Loucy (cell line): ENCODE measurements around the gene TRIM2.

Experiments used
- H2AFZ ChIP-seq: fragments of 200-600 bp; sonication (generic); 2 replicates; pipeline ENCODE4 v1.6.0; 2016; ENCODE audit warnings: antibody characterized with exemption, mild to moderate bottlenecking, low read length, moderate library complexity
- H3F3A ChIP-seq: fragments of 200-600 bp; 2 replicates; pipeline ENCODE4 v1.6.0; 2016; ENCODE audit warnings: antibody characterized with exemption, low read depth, mild to moderate bottlenecking
- H3K27me3 ChIP-seq: fragments of 200-600 bp; sonication (generic); 2 replicates; pipeline ENCODE4 v1.6.1; 2014; ENCODE audit warnings: low read length, mild to moderate bottlenecking; ENCODE audit not compliant: insufficient read depth, poor library complexity, severe bottlenecking
- H3K36me3 ChIP-seq: fragments of 200-600 bp; sonication (generic); 2 replicates; pipeline ENCODE4 v1.6.1; 2016; ENCODE audit warnings: low read length; ENCODE audit not compliant: insufficient read depth
- H3K4me1 ChIP-seq: fragments of 200-600 bp; sonication (generic); 2 replicates; pipeline ENCODE4 v1.5.1; 2014; ENCODE audit warnings: low read length, mild to moderate bottlenecking; ENCODE audit not compliant: insufficient read depth, poor library complexity, severe bottlenecking
- H3K4me2 ChIP-seq: fragments of 200-600 bp; sonication (generic); 2 replicates; pipeline ENCODE4 v1.6.0; 2014; ENCODE audit warnings: antibody characterized with exemption, low read length, low read depth, mild to moderate bottlenecking; ENCODE audit not compliant: poor library complexity, severe bottlenecking
- H3K4me3 ChIP-seq: fragments of 200-600 bp; sonication (generic); 2 replicates; pipeline ENCODE4 v1.5.1; 2014; ENCODE audit warnings: low read length, mild to moderate bottlenecking, mixed read lengths; ENCODE audit not compliant: poor library complexity, severe bottlenecking
- H3K79me2 ChIP-seq: fragments of 200-600 bp; sonication (generic); 2 replicates; pipeline ENCODE4 v1.6.1; 2014; ENCODE audit warnings: low read length; ENCODE audit not compliant: insufficient read depth
- H3K9ac ChIP-seq: fragments of 200-600 bp; sonication (generic); 2 replicates; pipeline ENCODE4 v1.6.0; 2014; ENCODE audit warnings: mild to moderate bottlenecking, low read depth, low read length, moderate library complexity; ENCODE audit not compliant: poor library complexity, severe bottlenecking
- H3K9me2 ChIP-seq: fragments of 200-600 bp; sonication (generic); replicated peaks from 2 replicates; pipeline ENCODE4 v1.6.1; 2016; ENCODE audit warnings: low read depth, low read length, mixed read lengths
- H3K9me3 ChIP-seq: fragments of 200-600 bp; sonication (generic); 2 replicates; pipeline ENCODE4 v1.6.1; 2014; ENCODE audit warnings: mild to moderate bottlenecking, antibody characterized with exemption, low read length, low read depth; ENCODE audit not compliant: insufficient read depth
- H4K20me1 ChIP-seq: fragments of 200-600 bp; sonication (generic); 2 replicates; pipeline ENCODE4 v1.6.0; 2014; ENCODE audit warnings: antibody characterized with exemption, low read length, mild to moderate bottlenecking; ENCODE audit not compliant: insufficient read depth, poor library complexity, severe bottlenecking
- CTCF ChIP-seq: fragments of 200-600 bp; sonication (generic); conservative IDR thresholded peaks from 2 replicates; pipeline ENCODE4 v1.5.1; 2014; ENCODE audit warnings: mild to moderate bottlenecking, antibody characterized with exemption, low read length
- EZH2phosphoT487 ChIP-seq: fragments of 200-600 bp; IDR thresholded peaks from 2 replicates; pipeline ENCODE4 v1.6.1; 2018; ENCODE audit warnings: antibody characterized with exemption, mild to moderate bottlenecking, moderate library complexity, borderline replicate concordance

The TRIM2 gene

GRCh38 chr4:153292897-153293741, 88.9 kb downstream of the TRIM2 start:
- no peaks in the 10 kb centered on the region for H3K79me2 ChIP-seq
- no peaks in the 10 kb centered on the region for H3K9me2 ChIP-seq
- no peaks in the 10 kb centered on the region for H4K20me1 ChIP-seq
- no peak overlapping the region for H3K4me3 ChIP-seq
- H3K36me3 ChIP-seq = peaks cover 3% of the 10 kb centered on the region; the same call in 1 of the 2 replicates
- H2AFZ ChIP-seq = no peak overlapping the region
- no peaks in the 10 kb centered on the region for H3K27me3 ChIP-seq
- H3K9ac ChIP-seq = no peak overlapping the region
- no peaks in the 10 kb centered on the region for H3F3A ChIP-seq
- H3K4me2 ChIP-seq = no peak overlapping the region
- H3K4me1 ChIP-seq = no peaks in the 10 kb centered on the region
- no peaks in the 10 kb centered on the region for H3K9me3 ChIP-seq
- no peak for TF ChIP-seq CTCF
- no peak for TF ChIP-seq EZH2phosphoT487

- Histone ChIP-seq H4K20me1 (no peaks in the 10 kb centered on the region), H3K4me3 (no peak overlapping the region), H3F3A (no peaks in the 10 kb centered on the region), H3K79me2 (no peaks in the 10 kb centered on the region), H3K9me3 (no peaks in the 10 kb centered on the region), H3K4me2 (no peak overlapping the region), H2AFZ (no peak overlapping the region), H3K27me3 (no peaks in the 10 kb centered on the region), H3K9me2 (no peaks in the 10 kb centered on the region), H3K4me1 (no peaks in the 10 kb centered on the region), H3K36me3 (peaks cover under 1% of the 10 kb centered on the region; the same call in 1 of the 2 replicates), H3K9ac (no peak overlapping the region)
- TF ChIP-seq EZH2phosphoT487 (no peak), CTCF (no peak)
Observed at GRCh38 chr4:153293742-153294057, 89.5 kb downstream of the TRIM2 start.

DNA sequence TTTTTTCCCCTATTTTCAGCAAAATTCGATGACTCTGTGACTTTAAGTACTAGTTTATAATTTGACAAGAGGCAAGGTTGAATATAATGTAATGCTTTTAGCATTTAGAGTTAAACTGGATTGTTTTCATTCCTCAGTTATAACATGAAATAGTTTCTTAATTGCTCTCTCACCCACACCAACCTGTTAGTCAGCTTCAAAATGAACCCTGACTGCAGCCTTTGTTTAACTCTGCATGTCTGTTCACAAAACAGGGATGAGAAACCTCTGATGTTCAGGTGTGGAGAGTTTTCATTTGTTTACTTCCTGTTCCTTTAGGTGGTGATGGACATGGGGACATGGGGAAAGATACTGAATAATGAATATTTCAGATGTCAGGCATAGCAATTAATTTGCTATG, 90.4 kb downstream of the TRIM2 start:
- Histone ChIP-seq H3K79me2 (no peaks in the 10 kb centered on the region), H3K9me2 (no peaks in the 10 kb centered on the region), H3K9ac (no peak overlapping the region), H3K4me3 (no peak overlapping the region), H3K4me2 (no peak overlapping the region), H3K36me3 (no peaks in the 10 kb centered on the region; the same call in 1 of the 2 replicates), H3F3A (no peaks in the 10 kb centered on the region), H4K20me1 (no peaks in the 10 kb centered on the region), H3K4me1 (no peaks in the 10 kb centered on the region), H3K27me3 (no peaks in the 10 kb centered on the region), H2AFZ (no peak overlapping the region), H3K9me3 (no peaks in the 10 kb centered on the region)
- TF ChIP-seq EZH2phosphoT487 = no peak
- no peak for TF ChIP-seq CTCF
